ENCODE results near the gene AGMAT.

DNA sequence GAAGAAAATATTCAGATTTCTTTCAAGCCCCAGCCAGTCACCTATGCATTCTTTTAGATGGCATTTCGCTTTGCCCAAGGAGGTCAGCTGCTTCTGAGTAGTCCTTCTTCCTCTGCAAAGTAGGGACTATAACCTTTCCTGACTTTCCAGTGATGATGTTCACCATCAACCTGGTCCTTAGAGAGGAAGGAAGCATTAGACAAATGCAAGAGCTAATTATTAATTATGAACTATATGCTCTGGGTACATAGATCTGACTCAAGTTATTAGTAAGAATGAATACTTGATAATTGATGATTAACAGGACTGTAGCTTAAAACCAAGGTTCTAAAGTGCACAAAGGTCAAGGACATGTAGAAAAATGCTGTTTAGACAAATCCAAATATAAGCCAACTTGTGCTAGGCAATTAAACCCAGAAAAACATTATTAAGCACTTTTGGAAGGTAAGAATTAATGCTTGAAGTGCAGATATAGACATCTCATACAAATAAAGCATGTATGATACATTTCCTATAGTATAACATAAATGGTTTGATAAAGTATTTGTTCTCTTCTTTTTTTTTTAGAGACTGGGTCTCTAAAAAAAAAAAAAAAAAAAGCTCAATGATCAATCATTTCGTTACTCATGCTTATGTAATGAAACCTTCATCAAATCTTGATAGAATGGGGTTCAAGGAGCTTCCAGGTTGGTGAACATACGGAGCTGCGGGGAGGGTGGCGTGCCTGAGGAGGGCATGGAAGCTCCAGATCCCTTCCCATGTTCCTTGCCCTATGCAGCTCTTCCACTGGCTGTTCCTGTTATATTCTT is 11.2 kb upstream of the AGMAT start:
- TF ChIP-seq, protein P1, sequence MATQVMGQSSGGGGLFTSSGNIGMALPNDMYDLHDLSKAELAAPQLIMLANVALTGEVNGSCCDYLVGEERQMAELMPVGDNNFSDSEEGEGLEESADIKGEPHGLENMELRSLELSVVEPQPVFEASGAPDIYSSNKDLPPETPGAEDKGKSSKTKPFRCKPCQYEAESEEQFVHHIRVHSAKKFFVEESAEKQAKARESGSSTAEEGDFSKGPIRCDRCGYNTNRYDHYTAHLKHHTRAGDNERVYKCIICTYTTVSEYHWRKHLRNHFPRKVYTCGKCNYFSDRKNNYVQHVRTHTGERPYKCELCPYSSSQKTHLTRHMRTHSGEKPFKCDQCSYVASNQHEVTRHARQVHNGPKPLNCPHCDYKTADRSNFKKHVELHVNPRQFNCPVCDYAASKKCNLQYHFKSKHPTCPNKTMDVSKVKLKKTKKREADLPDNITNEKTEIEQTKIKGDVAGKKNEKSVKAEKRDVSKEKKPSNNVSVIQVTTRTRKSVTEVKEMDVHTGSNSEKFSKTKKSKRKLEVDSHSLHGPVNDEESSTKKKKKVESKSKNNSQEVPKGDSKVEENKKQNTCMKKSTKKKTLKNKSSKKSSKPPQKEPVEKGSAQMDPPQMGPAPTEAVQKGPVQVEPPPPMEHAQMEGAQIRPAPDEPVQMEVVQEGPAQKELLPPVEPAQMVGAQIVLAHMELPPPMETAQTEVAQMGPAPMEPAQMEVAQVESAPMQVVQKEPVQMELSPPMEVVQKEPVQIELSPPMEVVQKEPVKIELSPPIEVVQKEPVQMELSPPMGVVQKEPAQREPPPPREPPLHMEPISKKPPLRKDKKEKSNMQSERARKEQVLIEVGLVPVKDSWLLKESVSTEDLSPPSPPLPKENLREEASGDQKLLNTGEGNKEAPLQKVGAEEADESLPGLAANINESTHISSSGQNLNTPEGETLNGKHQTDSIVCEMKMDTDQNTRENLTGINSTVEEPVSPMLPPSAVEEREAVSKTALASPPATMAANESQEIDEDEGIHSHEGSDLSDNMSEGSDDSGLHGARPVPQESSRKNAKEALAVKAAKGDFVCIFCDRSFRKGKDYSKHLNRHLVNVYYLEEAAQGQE (IDR thresholded peaks at IDR 0.05; ENCODE audit: low read depth), result no peak
- no peak for TF ChIP-seq TAF1 (IDR thresholded peaks at IDR 0.05; ENCODE audit: low read depth)
- no peak for TF ChIP-seq EP300 (IDR thresholded peaks at IDR 0.05; ENCODE audit: borderline replicate concordance)
- TF ChIP-seq TEAD4 (IDR thresholded peaks at IDR 0.05), result no peak
- TF ChIP-seq YY1 (IDR thresholded peaks at IDR 0.05; ENCODE audit: low read depth), result no peak
- no peak for TF ChIP-seq CEBPB (IDR thresholded peaks at IDR 0.05)
- TF ChIP-seq MAX (IDR thresholded peaks at IDR 0.05), result no peak
- no peak for TF ChIP-seq FOXM1 (IDR thresholded peaks at IDR 0.05; ENCODE audit: borderline replicate concordance, low read depth)

Data from Ishikawa (cell line).